ENCODE data around the gene AGPAT2. TPM values are rescaled to one million over a fixed set of nuclear protein-coding genes. Genes with fewer than 3 reads are reported as not detected.

Gene AGPAT2
- total RNA-seq, 4 donors from 2014 or later: 22.0 to 52.8 (median 39.3) TPM

- no peak for TF ChIP-seq POLR2A (IDR thresholded peaks at IDR 0.05; ENCODE audit: low read depth)
- TF ChIP-seq POLR2AphosphoS5 (IDR thresholded peaks at IDR 0.05): no peak
- TF ChIP-seq, protein P1, sequence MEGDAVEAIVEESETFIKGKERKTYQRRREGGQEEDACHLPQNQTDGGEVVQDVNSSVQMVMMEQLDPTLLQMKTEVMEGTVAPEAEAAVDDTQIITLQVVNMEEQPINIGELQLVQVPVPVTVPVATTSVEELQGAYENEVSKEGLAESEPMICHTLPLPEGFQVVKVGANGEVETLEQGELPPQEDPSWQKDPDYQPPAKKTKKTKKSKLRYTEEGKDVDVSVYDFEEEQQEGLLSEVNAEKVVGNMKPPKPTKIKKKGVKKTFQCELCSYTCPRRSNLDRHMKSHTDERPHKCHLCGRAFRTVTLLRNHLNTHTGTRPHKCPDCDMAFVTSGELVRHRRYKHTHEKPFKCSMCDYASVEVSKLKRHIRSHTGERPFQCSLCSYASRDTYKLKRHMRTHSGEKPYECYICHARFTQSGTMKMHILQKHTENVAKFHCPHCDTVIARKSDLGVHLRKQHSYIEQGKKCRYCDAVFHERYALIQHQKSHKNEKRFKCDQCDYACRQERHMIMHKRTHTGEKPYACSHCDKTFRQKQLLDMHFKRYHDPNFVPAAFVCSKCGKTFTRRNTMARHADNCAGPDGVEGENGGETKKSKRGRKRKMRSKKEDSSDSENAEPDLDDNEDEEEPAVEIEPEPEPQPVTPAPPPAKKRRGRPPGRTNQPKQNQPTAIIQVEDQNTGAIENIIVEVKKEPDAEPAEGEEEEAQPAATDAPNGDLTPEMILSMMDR (IDR thresholded peaks at IDR 0.05): no peak
- TF ChIP-seq EP300 (IDR thresholded peaks at IDR 0.05): no peak
- Histone ChIP-seq H3K27ac (replicated peaks in 1 of 4) (no peak overlapping the region), H3K36me3 (no peaks in the 10 kb centered on the region), H3K4me1 (peaks cover 30 to 37% (median 35%) of the 10 kb centered on the region in 4 donors), H3K4me3 (no peak overlapping the region), H3K27me3 (peaks cover 0 to 19% (median 0%) of the 10 kb centered on the region in 4 donors), H3K9me3 (no peaks in the 10 kb centered on the region)
- DNase-seq (ENCODE audit: extremely low spot score): no peak
- 71% methylated on average over 15 of the region's 15 CpGs for WGBS
- intact Hi-C loops (cut with DNase I): loop anchor here (10.0 kb wide), 1 partner anchor 209 kb away; the partner anchor contains the start of gene SEC16A
Observed at GRCh38 chr9:136693490-136694162, 6.4 kb upstream of the AGPAT2 start.

DNA sequence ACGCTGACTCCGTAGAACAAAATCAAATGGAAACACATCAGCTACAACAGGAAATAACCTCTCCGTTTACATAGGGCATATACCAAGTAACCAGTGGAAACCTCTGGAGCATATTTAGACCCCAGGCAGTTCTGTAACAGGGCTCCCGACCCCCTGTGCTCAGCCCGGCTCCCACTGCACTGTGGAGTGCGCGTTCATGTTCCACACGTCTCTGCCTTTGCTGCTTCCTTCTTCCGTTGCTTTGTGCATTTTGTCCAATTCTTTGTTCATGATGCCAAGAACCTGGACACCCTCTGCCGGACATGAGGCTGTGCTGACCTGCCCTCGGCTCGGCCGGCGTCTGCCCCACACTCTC is 5.9 kb upstream of the AGPAT2 start:
- TF ChIP-seq, protein P1 (IDR thresholded peaks at IDR 0.05): no peak
- TF ChIP-seq POLR2AphosphoS5 (IDR thresholded peaks at IDR 0.05) (no peak), POLR2A (IDR thresholded peaks at IDR 0.05; ENCODE audit: low read depth) (no peak), EP300 (IDR thresholded peaks at IDR 0.05) (no peak)
- no peak overlapping the region for H3K27ac ChIP-seq (replicated peaks in 1 of 4)
- H3K4me1 ChIP-seq: peaks cover 35 to 41% (median 38%) of the 10 kb centered on the region in 4 donors
- H3K9me3 ChIP-seq: no peaks in the 10 kb centered on the region
- no peaks in the 10 kb centered on the region for H3K36me3 ChIP-seq
- 80% methylated on average over 14 of the region's 14 CpGs for WGBS
- DNase-seq (ENCODE audit: extremely low spot score): no peak
- H3K4me3 ChIP-seq: no peak overlapping the region
- H3K27me3 ChIP-seq: peaks cover 0 to 19% (median 0%) of the 10 kb centered on the region in 4 donors
- intact Hi-C loops (cut with DNase I): loop anchor here (10.0 kb wide), 1 partner anchor 208 kb away; the partner anchor contains the start of gene SEC16A

- intact Hi-C loops (cut with DNase I): loop anchor here (10.0 kb wide), 1 partner anchor 208 kb away; the partner anchor contains the start of gene SEC16A
- Histone ChIP-seq H3K27ac (replicated peaks in 1 of 4) (no peak overlapping the region), H3K9me3 (no peaks in the 10 kb centered on the region), H3K4me3 (no peak overlapping the region), H3K4me1 (peaks cover 42 to 47% (median 44%) of the 10 kb centered on the region in 4 donors), H3K36me3 (no peaks in the 10 kb centered on the region), H3K27me3 (peaks cover 0 to 13% (median 0%) of the 10 kb centered on the region in 4 donors)
- WGBS: 86% methylated on average over 19 of the region's 46 CpGs
- TF ChIP-seq POLR2A (IDR thresholded peaks at IDR 0.05; ENCODE audit: low read depth) (no peak), POLR2AphosphoS5 (IDR thresholded peaks at IDR 0.05) (no peak), EP300 (IDR thresholded peaks at IDR 0.05) (no peak)
- TF ChIP-seq, protein P1 (IDR thresholded peaks at IDR 0.05): no peak
- no peak for DNase-seq (ENCODE audit: extremely low spot score)
Observed at GRCh38 chr9:136692185-136693134, 5.2 kb upstream of the AGPAT2 start.

DNA sequence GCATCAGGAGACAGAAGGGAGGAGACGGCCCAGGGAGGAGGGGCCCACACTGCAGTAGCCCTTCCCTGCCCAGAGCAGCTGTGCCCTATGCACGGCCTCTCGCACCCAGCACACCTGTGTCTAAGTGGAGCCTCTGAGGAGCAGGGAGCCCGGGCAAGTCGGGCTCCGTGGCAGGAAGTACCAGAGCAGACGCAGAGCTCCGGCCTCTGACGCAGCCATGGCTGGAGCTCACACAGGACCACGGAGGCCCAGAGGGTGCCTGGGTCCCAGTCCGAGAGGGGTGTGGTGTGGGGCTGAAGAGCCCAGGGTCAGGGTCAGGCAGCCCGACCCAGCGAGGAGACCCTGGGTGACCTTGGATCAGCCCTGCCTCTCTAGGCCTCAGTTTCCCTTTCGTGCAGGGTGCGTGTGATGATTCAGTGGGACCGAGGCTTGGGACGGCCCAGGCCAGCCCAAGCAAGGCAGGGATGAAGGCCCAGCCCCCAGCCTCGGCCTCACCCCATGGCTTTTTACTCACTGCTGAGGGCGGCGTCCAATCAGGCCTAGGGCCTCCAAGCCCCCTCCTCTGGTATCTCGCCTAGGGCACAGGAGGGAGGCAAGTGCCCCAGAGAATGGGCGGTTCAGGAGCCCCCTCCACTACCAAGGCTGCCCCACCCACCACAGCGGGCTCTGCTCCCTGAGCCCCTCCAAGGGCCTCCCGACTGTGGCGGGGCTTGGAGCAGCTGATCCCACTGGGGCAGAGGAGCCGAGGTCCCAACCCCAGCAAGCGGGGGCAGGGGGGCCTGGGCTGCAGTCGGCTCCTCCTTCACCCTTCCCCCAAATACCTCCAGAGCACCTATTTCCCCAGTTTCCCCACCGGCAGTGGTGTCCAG is 4.3 kb upstream of the AGPAT2 start:
- Histone ChIP-seq H3K27me3 (peaks cover 0 to 10% (median 0%) of the 10 kb centered on the region in 4 donors), H3K4me1 (peaks cover 43 to 54% (median 49%) of the 10 kb centered on the region in 4 donors), H3K27ac (replicated peaks in 1 of 4) (peak overlapping the region in 3 of 4 donors; percentile 78 to 89 (median 80)), H3K4me3 (no peak overlapping the region), H3K9me3 (no peaks in the 10 kb centered on the region), H3K36me3 (no peaks in the 10 kb centered on the region)
- no peak for TF ChIP-seq POLR2AphosphoS5 (IDR thresholded peaks at IDR 0.05)
- TF ChIP-seq POLR2A (IDR thresholded peaks at IDR 0.05; ENCODE audit: low read depth): no peak
- TF ChIP-seq EP300 (IDR thresholded peaks at IDR 0.05): no peak
- TF ChIP-seq, protein P1 (IDR thresholded peaks at IDR 0.05): no peak
- whole genome bisulfite sequencing: 88% methylated on average over 25 of the region's 29 CpGs
- DNase-seq (ENCODE audit: extremely low spot score): no peak
- intact Hi-C loops (cut with DNase I): loop anchor here (10.0 kb wide), 1 partner anchor 207 kb away; the partner anchor contains the start of gene SEC16A
